LNCAP (cell line): ENCODE data around the gene ZNF783.

Experiments
- TF ChIP-seq, protein P1 (sequence below): fragments of 450-650 bp; IDR thresholded peaks from 2 replicates; pipeline ENCODE4 v1.5.1; 2017; ENCODE audit warnings: mild to moderate bottlenecking

The ZNF783 gene

DNA sequence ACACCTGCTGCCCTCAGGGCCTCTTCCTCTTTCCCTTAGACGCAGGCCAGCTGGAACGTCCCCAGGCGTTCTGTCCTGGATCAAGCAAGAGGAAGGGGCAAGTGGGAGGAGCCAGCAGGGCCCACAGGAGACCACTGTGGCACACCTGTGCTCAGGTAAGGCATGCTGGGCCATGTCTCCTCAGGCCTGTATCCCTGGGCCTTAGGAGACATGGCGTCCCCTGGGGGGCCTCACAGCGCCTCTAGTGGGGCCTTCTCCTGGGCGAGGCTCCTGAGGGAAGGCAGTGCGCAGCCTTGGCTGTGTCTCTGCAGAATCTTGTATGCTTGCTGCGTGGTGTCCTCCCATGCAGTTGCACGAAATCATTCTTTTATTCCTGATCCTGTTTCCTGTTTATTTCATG, 31.3 kb downstream of the ZNF783 start:
- TF ChIP-seq, protein P1, sequence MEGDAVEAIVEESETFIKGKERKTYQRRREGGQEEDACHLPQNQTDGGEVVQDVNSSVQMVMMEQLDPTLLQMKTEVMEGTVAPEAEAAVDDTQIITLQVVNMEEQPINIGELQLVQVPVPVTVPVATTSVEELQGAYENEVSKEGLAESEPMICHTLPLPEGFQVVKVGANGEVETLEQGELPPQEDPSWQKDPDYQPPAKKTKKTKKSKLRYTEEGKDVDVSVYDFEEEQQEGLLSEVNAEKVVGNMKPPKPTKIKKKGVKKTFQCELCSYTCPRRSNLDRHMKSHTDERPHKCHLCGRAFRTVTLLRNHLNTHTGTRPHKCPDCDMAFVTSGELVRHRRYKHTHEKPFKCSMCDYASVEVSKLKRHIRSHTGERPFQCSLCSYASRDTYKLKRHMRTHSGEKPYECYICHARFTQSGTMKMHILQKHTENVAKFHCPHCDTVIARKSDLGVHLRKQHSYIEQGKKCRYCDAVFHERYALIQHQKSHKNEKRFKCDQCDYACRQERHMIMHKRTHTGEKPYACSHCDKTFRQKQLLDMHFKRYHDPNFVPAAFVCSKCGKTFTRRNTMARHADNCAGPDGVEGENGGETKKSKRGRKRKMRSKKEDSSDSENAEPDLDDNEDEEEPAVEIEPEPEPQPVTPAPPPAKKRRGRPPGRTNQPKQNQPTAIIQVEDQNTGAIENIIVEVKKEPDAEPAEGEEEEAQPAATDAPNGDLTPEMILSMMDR = no peak

DNA sequence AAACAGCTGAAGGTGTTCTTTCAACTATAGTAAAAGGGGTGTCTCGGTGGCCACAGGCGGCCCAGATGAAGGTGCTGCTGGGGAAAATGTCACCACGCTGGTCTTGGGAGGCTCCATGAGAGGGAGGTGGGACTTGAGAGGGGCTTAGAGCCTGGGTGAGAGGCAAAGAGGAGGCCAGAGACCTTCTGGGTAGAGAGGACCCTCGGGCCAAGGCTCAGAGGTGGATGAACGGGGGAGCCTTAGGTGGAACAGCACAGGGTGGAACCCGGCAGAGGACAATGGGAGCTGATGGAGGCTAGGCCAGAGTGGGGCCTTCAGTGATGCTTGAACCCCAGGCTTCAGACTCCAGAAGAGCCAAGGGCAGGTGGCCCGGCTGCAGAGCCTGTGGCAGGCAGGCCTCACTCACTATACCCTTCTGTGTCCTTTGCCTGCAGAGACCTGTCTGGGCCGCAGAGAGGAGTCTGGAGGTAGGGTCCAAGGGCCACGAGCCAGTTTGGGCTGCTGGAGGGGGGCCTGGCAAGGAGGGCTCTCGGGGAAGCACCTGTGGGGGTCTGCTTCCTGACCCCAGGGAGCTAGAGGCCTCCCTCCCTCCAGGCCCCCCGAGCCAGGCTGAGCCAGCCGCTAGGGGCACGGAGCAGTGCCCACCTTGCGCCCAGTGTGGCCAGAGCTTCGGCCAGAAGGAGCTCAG, 32.1 kb downstream of the ZNF783 start:
- TF ChIP-seq, protein P1 = no peak

DNA sequence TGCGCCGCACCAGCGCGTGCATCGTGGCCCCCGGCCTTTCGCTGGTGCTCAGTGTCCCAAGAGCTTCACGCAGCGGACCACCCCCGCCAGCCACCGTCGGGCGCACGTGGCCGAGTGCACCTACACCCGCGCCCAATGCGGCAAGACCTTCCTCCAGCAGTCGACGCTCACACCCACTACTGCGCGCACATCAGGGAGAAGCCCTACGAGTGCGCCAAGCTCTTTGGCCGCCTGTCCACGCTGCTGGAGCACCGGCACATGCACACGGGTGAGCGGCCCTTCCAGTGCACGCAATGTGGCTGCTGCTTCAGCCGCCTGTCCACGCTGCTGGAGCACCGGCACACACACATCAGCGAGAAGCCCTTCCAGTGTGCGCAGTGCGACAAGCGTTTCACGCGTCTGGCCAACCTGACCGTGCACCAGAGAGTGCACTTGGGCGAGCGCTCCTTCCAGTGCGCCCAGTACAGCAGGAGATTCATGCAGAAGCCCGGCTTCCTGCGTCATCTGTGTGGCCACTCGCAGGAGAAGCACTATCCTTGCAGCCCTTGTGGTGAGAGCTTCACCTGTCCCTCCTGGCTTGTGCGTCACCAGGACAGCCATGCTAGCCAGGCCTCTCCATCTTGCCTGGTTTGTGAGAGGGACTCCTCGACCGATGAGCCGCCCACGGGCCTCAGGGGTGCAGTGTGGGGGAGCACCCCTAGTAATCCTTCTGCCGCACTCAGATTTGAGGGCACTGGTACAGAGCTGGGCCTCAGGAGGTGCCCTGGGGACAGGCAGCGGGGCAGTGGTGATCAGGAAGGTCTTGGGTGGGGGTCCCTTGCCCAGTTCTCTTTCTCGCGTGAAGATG, 32.9 kb downstream of the ZNF783 start:
- TF ChIP-seq, protein P1 = no peak

DNA sequence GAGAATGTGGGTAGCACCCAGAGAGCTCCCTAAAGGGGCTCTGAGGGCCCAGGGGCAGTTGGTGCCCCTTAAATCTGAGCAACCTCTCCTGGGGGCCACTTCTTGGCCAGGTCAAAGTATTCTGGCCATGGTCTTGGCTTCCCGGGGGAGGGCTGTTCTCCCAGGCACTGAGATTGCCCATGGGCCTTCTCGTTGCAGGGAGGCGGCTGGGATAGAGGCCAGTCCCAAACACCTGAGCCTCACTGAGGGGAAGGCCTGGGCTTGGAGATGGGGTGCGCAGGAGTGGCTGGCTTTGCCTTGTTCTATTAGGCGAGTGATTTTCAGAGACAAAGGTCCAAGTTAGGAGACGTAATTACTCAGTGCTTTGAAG, 33.5 kb downstream of the ZNF783 start:
- TF ChIP-seq, protein P1 = no peak

- TF ChIP-seq, protein P1 = no peak
Observed at GRCh38 chr7:149296368-149296767, 34.4 kb downstream of the ZNF783 start.

GRCh38 chr7:149297034-149297755, 35.2 kb downstream of the ZNF783 start:
- TF ChIP-seq, protein P1 = no peak

DNA sequence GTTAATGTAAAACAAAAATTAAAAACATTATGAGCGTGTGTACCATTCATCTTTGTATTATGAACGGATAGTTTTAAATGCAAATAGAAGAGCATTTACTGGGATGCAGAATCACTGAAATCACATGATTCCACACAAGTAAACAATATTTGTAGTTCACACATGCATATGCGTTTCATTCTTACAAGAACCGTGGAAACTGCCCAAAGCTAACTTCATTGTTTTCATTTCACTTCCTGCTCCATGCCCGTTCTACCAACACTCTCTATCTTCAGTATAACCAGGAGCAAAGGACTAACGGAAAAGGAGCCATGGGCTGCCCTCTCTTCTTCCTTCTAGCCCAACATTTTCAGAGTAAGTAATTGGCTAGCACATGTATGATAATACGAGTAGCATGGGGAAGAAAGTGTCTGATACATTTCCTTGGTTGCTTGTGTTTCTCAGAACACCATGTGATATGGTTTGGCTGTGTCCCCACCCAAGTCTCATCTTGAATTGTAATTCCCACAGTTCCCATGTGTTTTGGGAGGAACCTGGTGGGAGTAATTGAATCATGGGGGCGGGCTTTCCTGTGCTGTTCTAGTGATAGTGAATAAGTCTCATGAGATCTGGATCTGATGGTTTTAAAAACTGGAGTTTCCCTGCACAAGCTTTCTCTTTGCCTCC, 38.8 kb downstream of the ZNF783 start:
- TF ChIP-seq, protein P1 = no peak
